ENCODE results near the gene SIPA1L2. TPM values are rescaled to one million over a fixed set of nuclear protein-coding genes. Genes with fewer than 3 reads are reported as not detected.
"Not testable (repeated sequence)": the region's sequence is repeated elsewhere in the genome, so short reads cannot be mapped to it uniquely, and the experiment has no call there.

SIPA1L2 gene
- total and polyA plus RNA-seq, 4 donors = 5.3 to 60.1 (median 30.4) TPM

DNA sequence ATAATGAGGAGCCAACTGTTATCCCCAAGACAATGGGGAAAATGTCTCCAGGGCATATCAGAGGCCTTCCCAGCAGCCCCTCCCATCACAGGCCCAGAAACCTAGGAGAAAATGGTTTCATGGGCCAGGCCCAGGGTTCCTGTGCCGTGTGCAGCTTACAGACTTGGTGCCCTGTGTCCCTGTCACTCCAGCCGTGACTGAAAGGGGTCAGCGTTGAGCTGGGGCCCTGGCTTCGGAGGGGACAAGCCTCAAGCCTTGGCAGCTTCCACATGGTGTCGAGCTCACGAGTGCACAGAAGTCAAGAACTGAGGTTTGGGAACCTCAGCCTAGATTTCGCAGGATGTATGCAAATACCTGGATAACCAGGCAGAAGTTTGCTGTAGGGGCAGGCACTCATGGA lies 18.1 kb downstream of the SIPA1L2 start:
- H3K9ac ChIP-seq (ENCODE audit: insufficient read depth in 1 of 2, low read length in 2 of 2) = no peak overlapping the region
- no peaks in the 10 kb centered on the region for H3K27me3 ChIP-seq (ENCODE audit: control insufficient read depth in 3 of 3, insufficient read depth in 3 of 3, low read length in 2 of 3)
- H3K27ac ChIP-seq (ENCODE audit: low read depth in 1 of 2, low read length in 1 of 2) = peak overlapping the region in 1 of 2 donors; percentile 2
- H3K4me3 ChIP-seq = no peak overlapping the region
- peaks cover 0 to 3% (median 0%) of the 10 kb centered on the region in 4 donors for H3K36me3 ChIP-seq (ENCODE audit: control insufficient read depth in 4 of 4, insufficient read depth in 4 of 4, low read length in 4 of 4)
- no peaks in the 10 kb centered on the region for H3K9me3 ChIP-seq (ENCODE audit: control insufficient read depth in 4 of 4, insufficient read depth in 3 of 4, low read length in 3 of 4)
- peaks cover 4 to 43% (median 19%) of the 10 kb centered on the region in 5 donors for H3K4me1 ChIP-seq (ENCODE audit: control insufficient read depth in 5 of 5, insufficient read depth in 5 of 5, low read length in 5 of 5)
- ATAC-seq (ENCODE audit: insufficient read depth, low FRiP score) (no peak), DNase-seq (no peak)
- TF ChIP-seq, protein P1, sequence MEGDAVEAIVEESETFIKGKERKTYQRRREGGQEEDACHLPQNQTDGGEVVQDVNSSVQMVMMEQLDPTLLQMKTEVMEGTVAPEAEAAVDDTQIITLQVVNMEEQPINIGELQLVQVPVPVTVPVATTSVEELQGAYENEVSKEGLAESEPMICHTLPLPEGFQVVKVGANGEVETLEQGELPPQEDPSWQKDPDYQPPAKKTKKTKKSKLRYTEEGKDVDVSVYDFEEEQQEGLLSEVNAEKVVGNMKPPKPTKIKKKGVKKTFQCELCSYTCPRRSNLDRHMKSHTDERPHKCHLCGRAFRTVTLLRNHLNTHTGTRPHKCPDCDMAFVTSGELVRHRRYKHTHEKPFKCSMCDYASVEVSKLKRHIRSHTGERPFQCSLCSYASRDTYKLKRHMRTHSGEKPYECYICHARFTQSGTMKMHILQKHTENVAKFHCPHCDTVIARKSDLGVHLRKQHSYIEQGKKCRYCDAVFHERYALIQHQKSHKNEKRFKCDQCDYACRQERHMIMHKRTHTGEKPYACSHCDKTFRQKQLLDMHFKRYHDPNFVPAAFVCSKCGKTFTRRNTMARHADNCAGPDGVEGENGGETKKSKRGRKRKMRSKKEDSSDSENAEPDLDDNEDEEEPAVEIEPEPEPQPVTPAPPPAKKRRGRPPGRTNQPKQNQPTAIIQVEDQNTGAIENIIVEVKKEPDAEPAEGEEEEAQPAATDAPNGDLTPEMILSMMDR (IDR thresholded peaks at IDR 0.05; ENCODE audit: control extremely low read depth, extremely low read depth) = no peak
- WGBS, 2 donors = 96 to 98% methylated on average over 7 of the region's 7 CpGs

DNA sequence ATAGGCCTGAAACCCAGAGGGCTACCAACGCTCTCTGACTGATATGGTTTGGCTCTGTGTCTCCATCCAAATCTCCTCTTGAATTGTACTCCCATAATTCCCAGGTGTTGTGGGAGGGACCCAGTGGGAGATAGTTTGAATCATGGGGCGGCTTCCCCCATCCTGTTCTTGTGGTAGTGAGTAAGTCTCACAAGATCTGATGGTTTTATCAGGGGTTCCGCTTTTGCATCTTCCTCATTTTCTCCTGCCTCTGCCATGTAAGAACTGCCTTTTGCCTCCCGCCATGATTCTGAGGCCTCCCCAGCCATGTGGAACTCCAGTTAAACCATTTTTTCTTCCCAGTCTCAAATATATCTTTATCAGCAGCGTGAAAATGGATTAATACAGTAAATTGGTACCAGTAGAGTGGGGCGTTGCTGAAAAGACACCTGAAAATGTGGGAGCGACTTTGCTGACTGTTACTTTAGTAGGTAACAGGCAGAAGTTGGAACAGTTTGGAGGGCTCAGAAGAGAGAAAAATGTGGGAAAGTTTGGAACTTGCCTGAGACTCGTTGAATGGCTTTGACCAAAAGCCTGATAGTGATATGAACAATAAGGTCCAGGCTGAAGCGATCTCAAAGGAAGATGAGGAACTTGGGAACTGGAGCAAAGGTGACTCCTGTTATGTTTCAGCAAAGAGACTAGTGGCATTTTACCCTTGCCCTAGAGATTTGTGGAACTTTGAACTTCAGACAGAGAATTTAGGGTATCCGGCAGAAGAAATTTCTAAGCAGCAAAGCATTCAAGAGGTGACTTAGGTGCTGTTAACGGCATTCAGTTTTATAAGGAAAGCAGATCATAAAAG lies 18.8 kb downstream of the SIPA1L2 start:
- peaks cover 4 to 36% (median 19%) of the 10 kb centered on the region in 5 donors for H3K4me1 ChIP-seq (ENCODE audit: control insufficient read depth in 5 of 5, insufficient read depth in 5 of 5, low read length in 5 of 5)
- WGBS, 2 donors = 73 to 80% methylated on average over 11 of the region's 11 CpGs
- ATAC-seq (ENCODE audit: insufficient read depth, low FRiP score); H3K27me3 ChIP-seq (ENCODE audit: control insufficient read depth in 3 of 3, insufficient read depth in 3 of 3, low read length in 2 of 3); H3K4me3 ChIP-seq; H3K36me3 ChIP-seq (ENCODE audit: control insufficient read depth in 4 of 4, insufficient read depth in 4 of 4, low read length in 4 of 4); H3K27ac ChIP-seq (ENCODE audit: low read depth in 1 of 2, low read length in 1 of 2); DNase-seq; H3K9me3 ChIP-seq (ENCODE audit: control insufficient read depth in 4 of 4, insufficient read depth in 3 of 4, low read length in 3 of 4); H3K9ac ChIP-seq (ENCODE audit: insufficient read depth in 1 of 2, low read length in 2 of 2): not testable (repeated sequence)

DNA sequence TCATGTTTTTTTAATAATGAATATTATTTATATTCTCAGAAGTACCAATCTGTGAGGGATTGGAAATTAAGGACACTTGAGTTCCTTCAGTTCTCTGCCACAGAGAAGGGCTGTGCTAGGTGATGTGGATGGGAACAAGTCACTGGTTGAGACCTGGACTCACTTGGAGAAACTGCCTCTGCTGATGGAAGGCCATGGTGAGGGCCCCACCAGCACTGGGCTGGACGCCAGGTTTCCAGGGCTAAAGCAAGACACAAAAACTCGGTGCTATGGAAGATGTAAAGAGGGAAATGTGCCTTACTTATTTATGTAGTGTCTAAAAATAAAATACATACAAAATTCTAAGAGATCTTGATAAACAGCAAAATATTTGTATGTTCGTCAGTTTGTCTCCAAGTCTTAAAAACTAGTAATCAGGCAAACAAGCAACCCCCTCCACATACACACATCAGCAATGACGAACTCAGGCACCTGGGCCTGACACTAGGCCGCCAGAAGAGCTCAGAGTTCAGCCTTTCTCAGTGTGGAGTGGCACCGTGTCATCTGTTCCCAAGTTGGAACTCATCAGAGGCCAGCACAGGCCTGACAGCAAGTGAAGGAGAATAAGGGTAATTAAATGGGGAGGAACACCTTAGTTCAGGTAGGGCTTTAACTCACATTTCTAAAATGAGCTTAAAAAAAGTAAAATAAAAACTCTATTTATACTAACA lies 19.6 kb downstream of the SIPA1L2 start:
- Histone ChIP-seq H3K9ac (ENCODE audit: insufficient read depth in 1 of 2, low read length in 2 of 2) (peak overlapping the region in 1 of 2 donors; percentile 4), H3K4me3 (no peak overlapping the region), H3K9me3 (ENCODE audit: control insufficient read depth in 4 of 4, insufficient read depth in 3 of 4, low read length in 3 of 4) (no peaks in the 10 kb centered on the region), H3K4me1 (ENCODE audit: control insufficient read depth in 5 of 5, insufficient read depth in 5 of 5, low read length in 5 of 5) (peaks cover 4 to 36% (median 19%) of the 10 kb centered on the region in 5 donors), H3K36me3 (ENCODE audit: control insufficient read depth in 4 of 4, insufficient read depth in 4 of 4, low read length in 4 of 4) (peaks cover 0 to 3% (median 0%) of the 10 kb centered on the region in 4 donors), H3K27me3 (ENCODE audit: control insufficient read depth in 3 of 3, insufficient read depth in 3 of 3, low read length in 2 of 3) (no peaks in the 10 kb centered on the region), H3K27ac (ENCODE audit: low read depth in 1 of 2, low read length in 1 of 2) (peak overlapping the region; percentile 10 to 64)
- whole genome bisulfite sequencing, 2 donors = 85 to 86% methylated on average over 6 of the region's 6 CpGs
- ATAC-seq (ENCODE audit: insufficient read depth, low FRiP score) = no peak
- DNase-seq = peak; percentile 58 to 81 (median 76)
- TF ChIP-seq, protein P1 (IDR thresholded peaks at IDR 0.05; ENCODE audit: control extremely low read depth, extremely low read depth) = no peak

DNA sequence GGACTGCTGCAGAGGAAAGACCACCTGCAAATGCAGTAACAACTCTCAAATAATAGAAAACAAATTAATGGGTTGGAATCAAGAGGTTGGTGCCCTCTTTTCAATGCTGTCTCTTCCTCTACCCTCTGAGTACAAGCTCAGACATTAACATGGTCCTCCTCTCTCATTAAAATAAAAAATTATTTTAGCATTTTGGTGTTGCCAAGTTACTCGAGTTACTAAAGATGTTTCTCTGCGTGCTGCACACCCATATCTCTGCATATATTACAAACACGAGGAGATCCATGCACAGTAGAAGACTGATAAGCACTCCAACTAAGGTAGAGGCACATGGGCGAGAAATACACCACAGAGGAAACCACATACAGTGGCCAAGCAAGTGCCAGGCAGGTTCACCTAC lies 21.5 kb downstream of the SIPA1L2 start:
- Histone ChIP-seq H3K9ac (ENCODE audit: insufficient read depth in 1 of 2, low read length in 2 of 2) (no peak overlapping the region), H3K27me3 (ENCODE audit: control insufficient read depth in 3 of 3, insufficient read depth in 3 of 3, low read length in 2 of 3) (no peaks in the 10 kb centered on the region), H3K27ac (ENCODE audit: low read depth in 1 of 2, low read length in 1 of 2) (no peak overlapping the region), H3K4me1 (ENCODE audit: control insufficient read depth in 5 of 5, insufficient read depth in 5 of 5, low read length in 5 of 5) (peaks cover 3 to 18% (median 8%) of the 10 kb centered on the region in 5 donors), H3K4me3 (no peak overlapping the region), H3K9me3 (ENCODE audit: control insufficient read depth in 4 of 4, insufficient read depth in 3 of 4, low read length in 3 of 4) (no peaks in the 10 kb centered on the region), H3K36me3 (ENCODE audit: control insufficient read depth in 4 of 4, insufficient read depth in 4 of 4, low read length in 4 of 4) (peaks cover 0 to 4% (median 1%) of the 10 kb centered on the region in 4 donors)
- DNase-seq (no peak), ATAC-seq (ENCODE audit: insufficient read depth, low FRiP score) (no peak)
- WGBS, 2 donors = 83 to 87% methylated on average over 4 of the region's 4 CpGs
- TF ChIP-seq, protein P1 (IDR thresholded peaks at IDR 0.05; ENCODE audit: control extremely low read depth, extremely low read depth) = no peak
